COLO829 (cell line): ENCODE measurements around the gene CCP110.
A peak's percentile ranks its signal among the peaks of the same experiment; 100 is the strongest.

Source experiments
- DNase-seq: peaks from one replicate; pipeline ENCODE4 v3.0.0; 2012; ENCODE audit warnings: low spot score

Gene CCP110

GRCh38 chr16:19523559-19524355, at the start of gene CCP110:
TSS of gene CCP110 (plus strand) at chr16:19523942. CDS start at chr16:19527882, 3,940 bp downstream.
- DNase-seq = peak; percentile 96

- DNase-seq = no peak
Measured at GRCh38 chr16:19474617-19475016, 49.1 kb upstream of the CCP110 start.

GRCh38 chr16:19478505-19478904, 45.2 kb upstream of the CCP110 start:
- DNase-seq = no peak

GRCh38 chr16:19479302-19479721, 44.4 kb upstream of the CCP110 start:
- DNase-seq = no peak

- DNase-seq = no peak
Measured at GRCh38 chr16:19481296-19481695, 42.4 kb upstream of the CCP110 start.

- no peak for DNase-seq
Measured at GRCh38 chr16:19481769-19482168, 42.0 kb upstream of the CCP110 start.

GRCh38 chr16:19482291-19482690, 41.5 kb upstream of the CCP110 start:
- DNase-seq = no peak

GRCh38 chr16:19484096-19484495, 39.6 kb upstream of the CCP110 start:
- DNase-seq = no peak

GRCh38 chr16:19485611-19486010, 38.1 kb upstream of the CCP110 start:
- DNase-seq = no peak

GRCh38 chr16:19486051-19486450, 37.7 kb upstream of the CCP110 start:
- no peak for DNase-seq

- no peak for DNase-seq
Measured at GRCh38 chr16:19486750-19487325, 36.9 kb upstream of the CCP110 start.

GRCh38 chr16:19488213-19488640, 35.5 kb upstream of the CCP110 start:
- no peak for DNase-seq

GRCh38 chr16:19490619-19491018, 33.1 kb upstream of the CCP110 start:
- no peak for DNase-seq

- DNase-seq = no peak
Measured at GRCh38 chr16:19497176-19497575, 26.6 kb upstream of the CCP110 start.

- DNase-seq = no peak
Measured at GRCh38 chr16:19499006-19499405, 24.7 kb upstream of the CCP110 start.

GRCh38 chr16:19499481-19499880, 24.3 kb upstream of the CCP110 start:
- DNase-seq = no peak

- DNase-seq = peak; percentile 76
Measured at GRCh38 chr16:19502395-19503131, 21.2 kb upstream of the CCP110 start.

GRCh38 chr16:19503461-19504075, 20.2 kb upstream of the CCP110 start:
- no peak for DNase-seq

- DNase-seq = no peak
Measured at GRCh38 chr16:19505600-19506303, 18.0 kb upstream of the CCP110 start.

GRCh38 chr16:19506965-19507364, 16.8 kb upstream of the CCP110 start:
- no peak for DNase-seq

GRCh38 chr16:19507867-19508266, 15.9 kb upstream of the CCP110 start:
- DNase-seq = no peak

- no peak for DNase-seq
Measured at GRCh38 chr16:19512297-19512696, 11.4 kb upstream of the CCP110 start.
